HG02642 (cell line): ENCODE measurements around the gene SINHCAF.
A peak's percentile ranks its signal among the peaks of the same experiment; 100 is the strongest.
"Not testable (repeated sequence)": the region's sequence is repeated elsewhere in the genome, so short reads cannot be mapped to it uniquely, and the experiment has no call there.

ENCODE experiments used
- ATAC-seq: cut with Tn5 transposase; IDR thresholded peaks from one replicate; pipeline ENCODE4 v1.9.1; 2021; ENCODE audit warnings: mild to moderate bottlenecking; ENCODE audit not compliant: unreplicated experiment, poor library complexity

The SINHCAF gene, protein sequence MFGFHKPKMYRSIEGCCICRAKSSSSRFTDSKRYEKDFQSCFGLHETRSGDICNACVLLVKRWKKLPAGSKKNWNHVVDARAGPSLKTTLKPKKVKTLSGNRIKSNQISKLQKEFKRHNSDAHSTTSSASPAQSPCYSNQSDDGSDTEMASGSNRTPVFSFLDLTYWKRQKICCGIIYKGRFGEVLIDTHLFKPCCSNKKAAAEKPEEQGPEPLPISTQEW

DNA sequence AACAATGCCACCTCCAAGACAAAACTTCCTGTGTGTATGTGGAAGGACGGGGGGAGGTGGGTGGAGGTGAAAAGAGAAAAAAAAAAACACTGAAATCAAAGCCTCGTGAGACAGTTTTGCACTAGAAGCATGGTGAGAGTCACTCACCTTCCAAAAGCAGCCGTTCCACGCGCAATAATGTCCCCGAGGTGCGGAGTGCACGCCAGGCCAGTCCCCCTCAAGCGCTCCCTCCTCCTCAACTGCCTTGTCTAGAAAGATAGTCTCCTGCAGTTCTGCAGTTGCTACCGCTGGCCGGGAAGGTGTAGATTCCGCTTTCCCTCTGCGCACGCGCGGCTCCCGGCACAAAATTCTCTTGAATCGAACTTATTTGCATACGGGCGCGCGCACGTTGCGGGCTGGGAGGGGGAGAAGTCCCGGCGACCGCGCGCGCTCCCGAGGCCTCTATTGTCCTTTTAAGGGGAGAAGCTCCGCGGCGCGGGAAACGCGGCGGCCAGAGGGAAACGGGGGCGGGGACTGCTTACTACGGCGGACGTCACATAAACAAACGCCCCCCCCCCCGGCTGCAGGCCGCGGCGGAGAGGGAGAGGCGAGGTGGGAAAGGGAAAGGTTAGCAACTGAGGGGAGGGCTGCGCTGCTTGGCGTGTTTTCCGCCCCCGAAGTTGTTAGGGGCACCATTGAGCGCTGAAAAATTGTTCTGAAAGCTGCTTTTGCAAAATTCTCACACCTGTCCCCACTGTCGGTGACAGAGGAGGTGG, at the start of gene SINHCAF:
Gene SINHCAF (minus strand): TSS at position 274 of the 755 bp plus-strand sequence. CDS start 27,946 bp downstream, outside the sequence.
- ATAC-seq = peak; percentile 65

DNA sequence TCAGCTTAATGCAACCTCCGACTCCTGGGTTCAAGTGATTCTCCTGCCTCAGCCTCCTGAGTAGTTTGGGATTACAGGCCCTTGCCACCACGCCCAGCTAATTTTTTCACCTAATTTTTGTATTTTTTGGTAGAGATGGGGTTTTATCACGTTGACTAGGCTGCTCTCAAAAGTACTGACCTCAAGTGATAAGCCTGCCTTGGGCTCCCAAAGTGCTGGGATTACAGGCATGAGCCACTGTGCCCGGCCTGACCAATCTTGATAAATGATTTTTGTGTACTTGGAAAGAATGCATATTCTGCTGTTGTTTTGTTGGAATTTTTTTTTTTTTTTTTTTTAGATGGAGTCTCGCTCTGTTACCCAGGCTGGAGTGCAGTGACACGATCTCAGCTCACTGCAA, 49.5 kb upstream of the SINHCAF start:
- not testable (repeated sequence) for ATAC-seq

DNA sequence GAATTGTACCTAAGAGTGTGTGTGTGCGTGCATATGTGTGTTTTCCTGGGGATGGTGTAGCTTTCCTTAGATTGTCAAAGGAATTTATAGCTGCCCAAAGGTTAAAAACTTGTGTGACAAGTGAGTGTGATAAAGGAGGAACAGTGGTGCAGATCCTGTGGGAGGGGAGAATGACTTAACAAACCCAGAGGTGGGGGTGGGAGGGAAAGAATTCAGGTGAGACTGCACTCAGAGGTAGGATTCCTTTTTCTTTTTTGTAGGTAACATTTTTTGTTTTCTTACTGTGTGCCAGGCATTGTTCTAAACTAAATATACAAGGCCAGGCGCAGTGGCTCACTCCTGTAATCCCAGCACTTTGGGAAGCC, 45.3 kb upstream of the SINHCAF start:
- ATAC-seq = no peak

DNA sequence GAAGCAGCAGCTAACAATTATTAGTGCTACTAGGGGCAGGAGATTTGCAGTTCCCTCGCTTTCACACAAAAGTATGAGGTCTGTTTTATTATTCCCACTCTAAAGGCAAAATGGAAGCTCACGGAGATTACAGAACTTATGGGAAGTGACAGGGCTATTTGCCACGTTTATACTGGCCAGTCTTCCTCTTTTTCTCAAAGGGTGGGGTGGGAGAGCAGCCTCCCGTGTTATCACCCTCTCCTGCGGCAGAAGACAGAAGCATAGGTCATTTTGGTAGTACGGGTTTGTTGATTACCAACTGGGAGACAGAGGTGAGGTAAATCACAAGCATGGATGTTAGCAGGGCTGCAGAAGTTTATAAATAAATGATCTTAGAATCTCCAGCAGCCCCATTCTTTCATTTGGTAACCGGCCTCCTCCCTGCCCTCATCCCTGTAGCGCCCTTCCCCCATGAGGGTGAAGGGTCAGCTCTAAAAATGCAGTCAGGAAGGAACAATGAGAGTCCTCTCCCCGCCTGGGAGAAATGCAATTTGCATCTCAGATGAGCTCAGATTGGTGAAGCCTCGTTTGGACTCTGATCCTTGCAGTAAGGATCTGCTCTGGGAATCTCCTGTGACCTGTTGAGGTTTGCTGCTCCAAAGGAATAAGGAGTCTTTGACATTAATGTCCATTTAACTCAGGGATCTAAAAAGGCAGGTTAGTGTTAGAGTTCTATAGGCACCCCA, 44.7 kb upstream of the SINHCAF start:
- no peak for ATAC-seq

DNA sequence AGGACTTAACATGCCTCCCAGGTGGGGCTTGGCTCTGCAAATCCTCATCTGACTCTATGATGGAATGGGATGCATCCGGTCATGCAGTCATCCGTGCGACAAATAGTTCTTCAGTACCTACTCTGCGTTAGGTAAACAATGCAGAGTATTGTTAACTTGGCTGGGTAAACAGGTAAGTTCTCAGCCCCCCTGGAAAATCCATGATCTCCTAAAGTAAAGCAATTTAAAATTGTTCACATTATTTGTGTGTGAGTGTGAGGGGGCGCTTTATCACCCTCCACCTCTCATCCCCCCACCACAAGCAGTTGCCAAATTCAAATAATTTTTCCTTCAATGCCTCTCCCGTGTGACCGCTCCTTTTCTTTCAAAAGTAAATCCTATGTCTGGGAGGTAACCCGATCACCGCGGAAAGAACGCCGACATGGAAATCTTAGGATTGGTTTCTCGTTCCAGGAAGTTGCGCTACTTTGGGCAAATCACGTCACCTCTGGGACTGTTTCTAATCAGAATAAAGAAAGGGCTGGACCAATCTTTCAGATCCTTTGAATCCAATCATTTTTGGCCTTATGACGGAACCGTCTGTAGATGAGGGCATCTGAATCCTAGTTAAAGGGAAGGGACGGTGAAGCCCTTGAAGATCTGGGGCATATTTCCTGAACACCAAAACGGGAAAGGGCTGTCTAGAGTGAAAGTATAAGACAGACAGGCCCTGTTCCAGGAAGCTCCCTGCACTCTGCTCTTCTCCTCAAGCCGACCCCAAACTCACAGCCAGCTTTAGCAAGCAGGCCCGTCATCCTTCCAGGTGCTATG, 44.0 kb upstream of the SINHCAF start:
- no peak for ATAC-seq

DNA sequence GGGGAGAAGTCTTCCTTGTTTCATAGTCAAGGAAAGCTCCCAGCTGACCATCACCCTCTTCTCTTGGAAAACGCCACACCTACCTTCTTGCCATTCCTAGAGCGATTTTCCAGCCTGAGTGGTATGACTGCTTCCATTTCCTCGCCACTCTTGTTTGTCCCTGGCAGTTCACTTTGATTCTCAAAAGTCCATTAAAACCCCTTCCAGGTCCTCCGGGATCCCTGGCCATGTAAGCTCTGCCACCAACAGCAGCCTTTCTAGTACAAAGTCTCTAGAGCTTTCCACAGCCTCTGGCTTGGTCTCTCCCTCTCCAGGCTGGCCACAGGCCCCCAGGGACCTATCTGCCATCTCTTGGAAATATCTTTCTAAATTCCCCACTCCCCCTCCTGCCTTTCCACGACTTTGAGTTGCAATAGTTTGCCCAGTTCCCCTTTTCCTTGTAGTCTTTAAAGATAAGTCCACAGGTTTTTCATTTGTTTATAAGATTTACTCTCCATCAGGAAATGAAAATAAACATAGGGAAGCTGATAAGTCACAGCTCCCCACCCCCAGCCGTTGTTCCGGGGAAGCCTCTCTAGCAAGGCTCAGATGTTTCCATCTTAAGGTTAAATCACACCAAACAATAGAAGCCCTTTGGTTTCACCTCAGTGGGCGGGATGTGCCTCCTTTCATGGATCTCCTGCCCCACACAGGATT, 42.9 kb upstream of the SINHCAF start:
- ATAC-seq = no peak

DNA sequence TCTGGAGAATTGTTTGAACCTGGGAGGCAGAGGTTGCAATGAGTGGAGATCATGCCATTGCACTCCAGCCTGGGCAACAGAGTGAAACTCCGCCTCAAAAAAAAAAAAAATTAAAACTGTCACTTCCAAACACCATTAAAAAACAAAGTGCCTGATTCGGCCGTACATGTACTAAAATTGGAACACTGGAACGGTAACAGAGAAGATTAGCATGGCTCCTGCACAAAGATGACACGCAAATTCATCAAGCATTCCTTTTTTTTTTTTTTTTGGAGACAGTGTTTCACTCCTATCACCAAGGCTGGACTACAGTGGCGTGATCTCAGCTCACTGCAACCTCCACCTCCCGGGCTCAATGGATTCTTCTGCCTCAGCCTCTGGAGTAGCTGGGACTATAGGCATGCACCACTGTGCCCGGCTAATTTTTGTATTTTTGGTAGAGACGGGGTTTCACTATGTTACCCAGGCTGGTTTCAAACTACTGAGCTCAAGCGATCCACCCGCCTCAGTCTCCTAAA, 40.2 kb upstream of the SINHCAF start:
- no peak for ATAC-seq

DNA sequence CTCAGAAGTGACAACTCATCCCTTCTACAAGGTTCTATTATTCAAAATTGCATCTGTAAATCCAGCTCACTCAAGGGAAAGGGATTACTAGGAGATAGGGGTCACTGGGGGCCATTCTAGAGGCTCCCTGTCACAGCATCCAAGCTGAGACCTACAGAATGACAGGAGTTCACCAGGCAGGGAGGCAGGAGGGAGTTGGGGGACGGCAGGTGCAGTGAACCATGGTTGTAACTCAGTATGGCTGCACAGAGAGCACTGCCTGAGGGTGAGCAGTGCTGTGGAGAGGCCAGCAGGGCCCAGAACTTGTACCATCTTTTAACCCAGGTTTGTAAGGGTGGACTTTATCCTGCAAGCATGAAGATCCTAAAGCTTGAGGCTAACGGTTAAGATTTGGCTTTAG, 37.9 kb upstream of the SINHCAF start:
- no peak for ATAC-seq

DNA sequence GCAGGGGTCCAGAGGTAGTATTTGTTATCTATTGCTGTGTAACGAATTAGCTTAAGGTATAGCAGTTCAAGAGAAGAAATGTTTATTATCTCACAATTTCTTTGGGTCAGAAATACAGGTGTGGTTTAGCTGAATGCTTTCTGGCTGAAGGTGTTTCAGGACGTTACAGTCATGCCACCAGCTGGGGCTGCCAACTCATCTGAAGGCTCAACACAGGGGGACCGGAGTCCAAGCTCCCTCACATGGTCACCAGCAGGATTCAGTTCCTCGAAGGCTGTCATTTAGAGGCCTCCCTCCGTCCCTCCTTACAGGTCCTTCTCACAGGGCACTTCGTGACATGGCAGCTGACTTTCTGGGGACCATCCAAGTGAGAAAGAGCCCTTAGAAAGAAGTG, 37.5 kb upstream of the SINHCAF start:
- ATAC-seq = peak; percentile 7

DNA sequence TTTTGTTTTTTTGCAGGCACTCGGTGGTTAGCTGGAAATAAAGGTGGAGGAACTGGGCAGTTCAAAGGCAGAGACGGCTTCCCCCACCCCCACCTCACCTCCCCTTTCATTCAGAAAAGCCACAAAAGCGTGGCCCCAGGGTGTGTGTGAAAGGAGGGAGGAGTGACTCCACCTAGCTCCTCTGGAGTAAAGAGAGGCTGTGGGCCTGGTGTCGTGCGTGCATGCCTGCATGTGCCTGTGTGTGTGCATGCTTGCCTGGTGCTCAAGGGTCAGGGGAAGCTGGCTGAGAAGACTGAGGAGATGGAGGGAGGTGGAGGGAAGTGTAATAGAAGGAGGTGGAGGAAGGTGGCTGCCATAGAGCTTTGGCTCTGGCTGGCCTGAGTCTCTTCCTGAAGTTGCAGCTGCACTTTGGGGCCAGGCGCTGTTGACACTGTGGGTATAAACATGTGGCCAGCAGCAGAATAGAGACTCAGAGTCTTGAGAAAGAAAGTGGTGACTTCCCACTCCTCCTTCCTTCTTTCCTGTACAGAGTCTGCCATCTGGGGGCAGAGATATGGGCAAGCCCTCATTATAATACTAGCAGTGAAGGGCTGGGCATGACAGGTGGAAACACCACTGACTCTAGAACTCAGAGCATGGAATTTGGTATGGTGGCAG, 36.9 kb upstream of the SINHCAF start:
- ATAC-seq = peak; percentile 79

DNA sequence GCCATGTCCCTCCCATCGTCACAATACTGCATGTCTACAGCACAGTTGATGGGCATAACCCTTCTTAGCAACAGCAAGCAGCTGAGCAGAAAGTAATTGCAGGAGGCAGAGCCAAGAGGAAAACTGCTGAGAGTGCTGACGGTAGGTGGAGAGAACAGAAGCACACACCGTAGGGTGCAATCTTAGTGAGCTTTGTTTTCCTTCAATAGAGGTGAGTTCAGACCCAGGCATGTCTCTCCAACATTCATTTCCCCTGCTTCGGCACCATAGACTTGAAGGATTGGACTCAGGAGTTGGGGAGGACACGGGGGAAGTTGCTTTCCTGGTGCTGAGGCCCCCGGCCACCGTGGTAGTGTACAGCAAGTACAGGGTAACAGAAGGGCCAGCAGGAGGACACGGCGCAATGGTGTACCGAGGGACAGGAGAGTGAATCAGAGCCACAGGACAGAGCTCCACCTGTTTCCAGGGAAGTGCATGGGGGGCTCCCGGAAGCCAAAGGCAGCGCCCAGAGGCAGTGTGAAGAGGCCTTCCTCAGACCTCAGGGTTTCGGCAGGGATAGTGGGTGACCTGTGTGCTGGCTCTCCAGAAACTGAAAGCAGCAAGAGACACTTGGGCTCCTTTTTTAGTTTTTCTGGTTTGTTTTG, 36.3 kb upstream of the SINHCAF start:
- ATAC-seq = peak; percentile 57

DNA sequence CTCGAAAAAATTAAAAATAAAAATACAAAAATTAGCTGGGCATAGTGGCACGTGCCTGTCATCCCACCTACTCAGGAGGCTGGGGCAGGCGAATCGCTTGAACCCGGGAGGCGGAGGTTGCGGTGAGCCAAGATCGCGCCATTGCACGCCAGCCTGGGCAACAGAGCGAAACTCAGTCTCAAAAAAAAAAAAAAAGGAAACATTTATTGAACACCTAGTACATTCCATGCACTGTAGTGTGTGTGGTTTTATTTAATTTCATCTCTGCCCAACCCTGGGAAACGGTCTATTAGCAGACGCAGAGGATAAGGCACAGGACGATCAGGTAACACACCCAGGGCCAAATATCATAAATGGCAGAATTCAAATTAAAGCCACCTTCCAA, 35.8 kb upstream of the SINHCAF start:
- no peak for ATAC-seq

DNA sequence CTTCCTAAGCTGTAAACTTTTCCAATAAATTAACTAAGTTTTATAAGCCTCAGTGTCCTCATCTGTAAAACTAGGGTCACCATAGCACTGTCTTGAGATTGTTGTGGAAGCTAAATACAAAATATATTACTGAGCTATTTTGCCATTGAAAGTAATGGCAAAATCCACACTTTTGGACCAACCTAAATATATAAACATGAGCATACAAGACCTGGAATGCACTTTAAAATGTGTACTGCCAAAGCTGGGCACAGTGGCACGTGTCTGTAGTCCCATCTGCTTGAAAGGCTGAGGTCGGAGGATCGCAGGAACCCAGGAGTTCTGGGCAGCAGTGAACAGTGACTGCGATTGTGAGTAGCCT, 29.8 kb upstream of the SINHCAF start:
- no peak for ATAC-seq

DNA sequence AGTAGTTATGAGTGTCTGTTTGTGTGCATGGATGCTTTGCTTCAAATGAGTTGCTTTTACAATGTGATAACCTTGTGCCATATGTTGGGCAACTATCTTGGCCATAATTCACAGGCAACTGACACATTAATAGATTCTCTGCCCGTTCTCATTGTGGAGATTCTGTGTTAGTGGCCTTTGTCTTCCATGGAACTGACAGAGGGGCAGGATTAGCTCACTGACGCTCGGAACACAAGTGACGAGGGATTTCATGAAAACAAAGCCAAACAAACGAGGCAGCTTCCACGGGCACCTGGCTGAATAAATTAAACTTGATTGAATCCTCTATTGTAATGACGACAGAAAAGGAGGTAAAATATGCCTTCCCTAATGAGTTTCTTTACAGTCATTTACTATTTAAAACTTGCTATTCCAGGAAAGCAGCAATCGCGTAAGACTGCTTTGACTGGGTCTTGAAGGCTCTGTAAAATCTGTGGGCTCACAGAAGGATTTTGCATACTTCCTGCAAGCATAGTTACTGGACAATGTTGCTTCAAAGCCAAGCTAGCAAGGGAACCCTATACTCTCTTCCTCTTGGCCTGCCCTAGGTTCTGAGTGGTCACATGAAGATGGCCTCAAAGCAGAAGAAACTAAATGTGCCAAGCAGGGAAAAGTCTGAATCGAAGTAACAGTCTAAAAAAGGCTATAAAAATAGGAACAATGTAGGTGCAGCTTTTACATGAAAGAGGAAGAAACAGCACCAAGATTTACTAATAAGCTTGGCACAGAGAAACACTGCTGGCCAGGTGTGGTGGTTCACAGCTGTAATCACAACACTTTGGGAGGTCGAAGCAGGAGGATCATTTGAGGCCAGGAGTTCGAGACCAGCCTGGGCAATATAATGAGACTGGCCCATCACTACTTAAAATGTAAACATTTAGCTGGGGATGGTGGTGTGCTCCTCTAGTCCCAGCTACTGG, 28.1 kb upstream of the SINHCAF start:
- no peak for ATAC-seq

DNA sequence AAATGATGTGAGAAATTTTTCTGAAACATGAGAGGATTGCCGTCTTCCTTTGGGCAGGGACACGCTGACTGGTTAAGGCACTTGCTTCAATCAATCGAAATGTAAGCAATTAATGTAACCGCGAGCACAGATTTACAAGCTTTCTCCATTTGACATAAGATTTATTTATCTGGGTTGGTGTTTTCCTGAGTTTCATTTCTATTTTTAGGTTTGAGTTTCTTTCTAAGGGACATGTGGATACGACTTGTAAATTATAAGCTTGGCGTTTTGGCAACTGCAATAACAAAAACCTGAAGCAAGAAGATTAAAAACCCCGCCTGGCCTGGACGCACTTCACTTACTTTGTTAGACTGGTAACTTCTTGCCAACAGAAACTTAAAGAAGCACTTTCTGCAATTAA, 20.3 kb upstream of the SINHCAF start:
- ATAC-seq = no peak

DNA sequence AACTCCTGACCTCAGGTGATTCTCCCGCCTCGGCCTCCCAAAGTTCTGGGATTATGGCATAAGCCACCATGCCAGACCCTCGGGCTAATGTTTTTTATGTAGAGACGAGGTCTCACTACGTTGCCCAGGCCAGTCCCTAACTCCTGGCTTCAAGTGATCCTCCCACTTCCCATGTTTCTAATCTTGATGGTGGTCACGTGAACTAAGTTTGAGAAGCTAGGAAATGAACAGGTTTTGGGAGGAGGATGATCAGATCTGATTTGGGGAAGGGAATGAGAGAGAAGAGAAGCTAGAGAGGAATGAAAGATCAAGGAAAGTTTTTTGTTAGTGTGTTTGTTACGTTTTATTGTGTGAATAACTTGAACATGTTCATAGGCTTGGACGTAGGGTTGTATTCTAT, 17.2 kb upstream of the SINHCAF start:
- no peak for ATAC-seq

DNA sequence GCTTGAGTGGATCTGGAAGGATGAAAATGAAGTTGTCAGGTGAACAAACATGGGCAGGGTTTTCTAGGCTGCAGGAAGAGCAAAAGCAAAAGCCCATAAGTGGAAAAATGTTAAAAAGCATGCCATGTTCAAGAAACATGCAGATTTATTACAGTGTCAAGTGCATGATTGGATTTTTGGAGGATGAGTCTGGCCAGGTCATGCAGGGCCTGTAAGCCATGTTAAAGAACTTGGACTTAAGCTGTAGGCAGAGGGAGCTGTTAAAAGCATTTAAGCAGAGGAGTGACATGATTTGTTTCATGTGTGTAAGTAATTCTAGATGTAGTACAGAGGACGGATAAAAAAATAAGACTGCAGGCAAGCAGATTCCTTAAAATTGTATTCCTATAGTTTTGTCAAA, 16.3 kb upstream of the SINHCAF start:
- ATAC-seq = no peak
